C4-2B (cell line): ENCODE measurements around the gene ADAD1.

Experiments used
- H3K27ac ChIP-seq: fragments of 450-650 bp; 2 replicates; pipeline ENCODE4 v1.5.1; 2017
- CTCF ChIP-seq: fragments of 450-650 bp; conservative IDR thresholded peaks from 2 replicates; pipeline ENCODE4 v1.5.1; 2017; ENCODE audit warnings: mild to moderate bottlenecking
- ZFX ChIP-seq: fragments of 450-650 bp; IDR thresholded peaks from 2 replicates; pipeline ENCODE4 v1.6.1; 2017

Gene ADAD1

GRCh38 chr4:122393276-122393675, 14.5 kb downstream of the ADAD1 start:
- TF ChIP-seq CTCF (no peak), ZFX (no peak)
- H3K27ac ChIP-seq, result no peak overlapping the region

DNA sequence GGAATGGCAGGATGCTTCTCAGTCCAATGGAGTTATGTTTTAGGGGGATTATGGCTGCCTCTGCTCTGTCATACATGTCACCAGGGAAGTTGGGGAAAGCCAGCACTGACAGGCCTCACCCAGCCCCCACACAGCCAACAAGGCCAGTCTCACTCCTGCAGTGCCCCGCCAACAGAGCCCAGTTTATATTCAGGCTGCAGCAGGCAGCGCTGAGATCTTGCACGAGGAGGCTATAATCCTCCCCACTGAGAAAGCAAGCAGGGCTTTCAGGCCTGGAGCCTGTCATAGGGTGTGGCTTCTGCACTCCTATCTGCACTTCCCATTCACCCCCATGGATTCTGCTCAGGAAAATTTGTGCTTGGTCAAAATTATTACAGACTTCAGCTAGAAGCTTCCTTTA, 25.1 kb downstream of the ADAD1 start:
- H3K27ac ChIP-seq, result no peak overlapping the region

DNA sequence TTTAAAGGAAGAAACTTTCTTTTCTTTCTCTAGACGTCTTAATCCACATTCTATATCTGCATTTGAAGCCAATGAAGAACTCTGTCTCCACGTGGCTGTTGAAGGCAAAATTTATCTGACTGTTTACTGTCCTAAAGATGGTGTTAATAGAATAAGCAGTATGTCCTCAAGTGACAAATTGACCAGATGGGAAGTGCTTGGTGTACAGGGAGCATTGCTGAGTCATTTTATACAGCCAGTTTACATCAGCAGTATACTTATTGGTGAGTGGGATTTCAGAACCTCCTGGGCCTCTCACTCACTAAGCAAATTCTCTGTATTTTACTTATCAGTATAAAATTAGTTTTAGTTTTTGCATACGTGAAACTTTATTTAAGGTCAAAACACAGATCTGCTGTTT, 33.7 kb downstream of the ADAD1 start:
- no peak overlapping the region for H3K27ac ChIP-seq
- TF ChIP-seq ZFX, result no peak
- TF ChIP-seq CTCF, result no peak

More for the DNA sequence above, 25.1 kb downstream of the ADAD1 start:
- TF ChIP-seq ZFX, result no peak
- TF ChIP-seq CTCF, result no peak

DNA sequence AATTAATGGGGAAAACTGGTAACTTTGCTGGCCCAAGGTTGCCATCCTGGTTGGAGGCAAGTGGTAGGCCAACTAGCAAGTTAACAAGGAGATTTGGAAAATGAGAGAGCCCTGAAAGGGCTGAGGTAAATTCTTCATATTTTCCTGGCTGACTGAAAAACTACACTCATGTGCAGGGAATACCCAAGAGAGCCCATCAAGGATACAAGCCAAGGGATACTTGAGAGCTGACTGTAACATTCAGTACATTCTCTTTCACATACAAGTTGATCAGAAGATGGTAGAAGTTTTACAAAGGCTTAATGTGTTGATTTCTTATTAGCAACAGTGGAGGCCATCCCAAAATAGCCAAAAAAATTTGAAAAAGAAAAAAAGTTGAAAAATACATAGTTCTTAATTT, 44.4 kb downstream of the ADAD1 start:
- no peak overlapping the region for H3K27ac ChIP-seq
- TF ChIP-seq ZFX, result no peak
- no peak for TF ChIP-seq CTCF

DNA sequence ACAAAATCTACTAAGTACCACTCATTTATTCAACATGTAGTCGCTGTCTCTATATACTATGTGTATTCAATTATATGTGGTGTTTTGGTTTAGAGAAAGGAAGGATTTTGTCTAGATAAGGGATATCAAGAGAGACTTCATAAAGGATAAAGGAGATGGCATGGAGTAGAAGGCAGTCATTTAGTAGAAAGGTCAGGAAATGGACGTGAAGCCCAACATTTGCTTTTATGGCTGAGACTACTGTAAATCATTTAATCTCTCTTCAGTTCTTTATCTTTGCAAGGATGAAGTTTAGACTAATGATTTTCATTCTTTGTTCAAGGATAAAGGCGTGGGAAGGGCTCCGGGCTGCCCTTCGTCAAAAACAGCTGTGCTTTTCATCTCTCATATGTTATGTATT, 52.5 kb downstream of the ADAD1 start:
- H3K27ac ChIP-seq, result no peak overlapping the region
- TF ChIP-seq ZFX (no peak), CTCF (no peak)

- TF ChIP-seq CTCF, result no peak
- no peak for TF ChIP-seq ZFX
- no peak overlapping the region for H3K27ac ChIP-seq
Measured at GRCh38 chr4:122434285-122434684, 55.5 kb downstream of the ADAD1 start.

DNA sequence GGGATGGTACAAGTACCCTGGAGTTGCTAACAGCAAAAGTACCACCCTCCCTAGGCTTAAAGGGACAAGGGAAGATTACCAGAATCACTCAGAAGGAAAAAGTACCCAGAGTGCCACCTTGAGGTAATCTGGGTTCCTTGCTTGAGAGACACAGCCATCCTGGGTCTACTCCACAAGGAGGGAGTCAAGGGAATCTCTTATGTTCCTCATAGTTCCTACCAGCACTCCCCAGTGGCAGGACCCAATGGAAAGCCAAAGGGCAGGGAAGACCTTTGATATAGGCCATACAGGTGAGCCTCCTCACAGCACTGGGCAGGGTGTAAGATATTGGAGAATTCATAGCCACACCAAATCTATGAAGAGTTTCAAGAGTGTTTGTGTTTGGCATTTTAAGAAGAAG, 72.0 kb downstream of the ADAD1 start:
- no peak overlapping the region for H3K27ac ChIP-seq
- TF ChIP-seq ZFX, result no peak
- TF ChIP-seq CTCF, result peak; percentile 54
